Bone marrow (tissue), 2 donors: ENCODE results near the gene ITGAX.
"Not testable (repeated sequence)": the region's sequence is repeated elsewhere in the genome, so short reads cannot be mapped to it uniquely, and the experiment has no call there.

Source experiments
- DNase-seq, 2 donors: peaks; one replicate each; lab custom pipeline; 2025; lab: John Stamatoyannopoulos, UW

The ITGAX gene

DNA sequence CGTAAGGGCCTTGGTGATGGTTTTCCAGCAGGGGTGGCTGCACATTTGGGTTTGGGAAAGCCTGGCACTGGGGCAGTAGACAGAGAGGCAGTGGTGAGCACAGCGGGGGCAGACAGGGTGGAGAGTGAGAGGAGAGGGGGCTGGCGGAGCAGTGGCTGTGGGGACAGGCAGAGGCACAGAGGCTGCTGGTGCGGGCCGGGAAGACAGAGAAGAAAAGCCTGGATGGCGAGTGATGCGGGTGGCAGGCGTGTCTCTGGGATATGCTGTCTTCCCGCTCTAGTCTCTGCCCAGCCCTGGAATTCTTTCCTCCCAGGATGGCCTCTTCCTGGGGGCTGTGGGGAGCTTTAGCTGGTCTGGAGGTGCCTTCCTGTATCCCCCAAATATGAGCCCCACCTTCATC lies 55.1 kb downstream of the ITGAX start:
- DNase-seq = no peak

DNA sequence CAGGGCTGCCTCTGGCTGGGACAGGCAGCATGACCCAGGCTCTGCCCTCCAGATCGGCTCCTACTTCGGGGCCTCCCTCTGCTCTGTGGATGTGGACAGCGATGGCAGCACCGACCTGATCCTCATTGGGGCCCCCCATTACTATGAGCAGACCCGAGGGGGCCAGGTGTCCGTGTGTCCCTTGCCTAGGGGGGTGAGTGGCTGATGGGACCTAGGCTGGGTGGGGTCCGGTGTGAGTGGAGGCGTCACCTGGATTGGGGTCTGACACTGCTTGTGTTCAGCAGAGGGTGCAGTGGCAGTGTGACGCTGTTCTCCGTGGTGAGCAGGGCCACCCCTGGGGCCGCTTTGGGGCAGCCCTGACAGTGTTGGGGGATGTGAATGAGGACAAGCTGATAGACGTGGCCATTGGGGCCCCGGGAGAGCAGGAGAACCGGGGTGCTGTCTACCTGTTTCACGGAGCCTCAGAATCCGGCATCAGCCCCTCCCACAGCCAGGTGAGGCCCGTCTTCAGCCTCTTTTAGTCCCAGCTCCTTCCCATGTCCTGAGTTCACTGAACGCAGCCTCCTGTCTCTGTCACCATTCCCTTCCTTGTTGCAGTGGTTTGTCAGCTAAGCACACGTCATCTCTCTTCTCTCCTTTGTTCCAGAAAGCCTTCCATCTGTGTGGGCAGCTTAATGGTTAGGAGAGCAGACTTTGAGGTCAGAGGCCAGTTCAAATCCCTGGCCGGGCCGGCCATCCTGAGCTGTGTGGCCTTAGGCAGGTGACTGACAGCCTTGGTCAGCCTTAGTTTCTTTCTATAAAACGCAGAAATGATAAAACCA lies 56.3 kb downstream of the ITGAX start:
- no peak for DNase-seq

DNA sequence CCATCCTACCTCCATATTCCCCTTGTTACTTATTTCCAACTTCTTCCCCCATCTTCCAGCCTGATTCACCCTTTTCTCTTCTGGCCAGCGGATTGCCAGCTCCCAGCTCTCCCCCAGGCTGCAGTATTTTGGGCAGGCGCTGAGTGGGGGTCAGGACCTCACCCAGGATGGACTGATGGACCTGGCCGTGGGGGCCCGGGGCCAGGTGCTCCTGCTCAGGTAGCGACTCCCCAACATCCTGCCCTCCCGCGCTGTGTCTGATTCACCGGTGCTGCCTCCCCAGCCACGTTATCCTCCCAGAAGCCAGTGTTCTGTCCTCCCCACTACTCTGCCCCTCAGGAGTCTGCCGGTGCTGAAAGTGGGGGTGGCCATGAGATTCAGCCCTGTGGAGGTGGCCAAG lies 57.8 kb downstream of the ITGAX start:
- no peak for DNase-seq

DNA sequence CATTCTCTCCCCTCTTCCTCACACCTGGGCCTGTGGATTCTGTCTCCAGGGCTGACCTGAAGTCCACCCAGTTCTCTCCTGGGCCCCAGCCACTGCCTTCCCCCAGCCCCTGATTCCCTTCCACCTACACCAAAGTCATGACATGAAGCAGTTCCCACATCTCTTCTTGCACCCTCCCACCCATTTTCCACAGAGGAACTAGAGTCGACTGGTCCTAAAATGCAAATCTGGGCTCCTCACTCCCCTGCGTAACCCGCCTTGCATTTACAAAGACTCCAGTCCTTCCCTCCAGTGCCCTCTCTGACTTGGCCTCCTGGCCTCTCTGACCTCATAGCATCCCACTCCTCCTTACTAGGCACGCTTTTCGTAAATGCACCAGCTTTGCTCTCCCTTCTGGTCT lies 58.4 kb downstream of the ITGAX start:
- DNase-seq = no peak

DNA sequence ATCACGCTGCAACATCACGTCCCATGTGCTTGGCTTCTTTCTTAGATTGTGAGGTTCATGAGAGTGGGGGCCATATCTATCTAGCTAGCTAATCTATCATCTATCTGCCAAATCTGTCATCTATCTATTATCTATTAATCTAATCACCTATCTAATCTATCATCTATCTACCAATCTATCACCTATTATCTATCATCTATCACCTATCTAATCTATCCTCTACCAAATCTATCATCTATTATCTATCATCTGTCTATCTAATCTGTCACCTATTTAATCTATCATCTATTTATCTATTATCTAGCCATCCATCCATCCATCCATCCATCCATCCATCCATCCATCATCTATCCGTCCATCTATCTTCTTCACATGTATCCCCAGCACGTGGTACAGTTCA lies 59.0 kb downstream of the ITGAX start:
- no peak for DNase-seq

DNA sequence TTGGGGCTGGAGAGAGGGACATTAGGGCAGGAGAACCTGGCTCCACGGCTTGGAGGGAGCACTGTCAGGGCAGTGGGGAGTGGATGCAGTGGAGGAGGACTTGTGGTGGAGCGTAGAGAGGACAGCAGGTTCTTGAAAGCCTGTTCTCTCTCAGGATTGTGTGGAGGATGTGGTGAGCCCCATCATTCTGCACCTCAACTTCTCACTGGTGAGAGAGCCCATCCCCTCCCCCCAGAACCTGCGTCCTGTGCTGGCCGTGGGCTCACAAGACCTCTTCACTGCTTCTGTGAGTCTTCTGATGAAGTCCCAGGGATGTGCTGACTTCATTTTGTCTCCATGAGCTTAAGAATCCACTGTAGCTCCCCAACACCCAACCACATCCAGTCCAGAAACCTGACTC lies 59.7 kb downstream of the ITGAX start:
- DNase-seq = no peak

DNA sequence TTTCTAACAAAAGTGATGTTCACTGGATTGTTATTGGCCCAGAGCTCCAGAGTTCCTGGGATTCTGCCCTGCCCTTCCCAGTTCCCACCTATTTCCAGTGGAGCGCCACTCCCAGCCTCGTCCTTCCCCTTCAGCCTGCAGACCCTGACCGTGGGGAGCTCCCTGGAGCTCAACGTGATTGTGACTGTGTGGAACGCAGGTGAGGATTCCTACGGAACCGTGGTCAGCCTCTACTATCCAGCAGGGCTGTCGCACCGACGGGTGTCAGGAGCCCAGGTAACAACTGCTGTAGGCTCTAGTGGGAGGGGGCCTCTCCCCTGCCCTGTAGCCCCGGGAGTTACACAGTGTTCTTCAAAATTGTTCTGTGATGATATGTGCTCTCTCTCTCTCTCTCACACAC lies 61.4 kb downstream of the ITGAX start:
- no peak for DNase-seq

DNA sequence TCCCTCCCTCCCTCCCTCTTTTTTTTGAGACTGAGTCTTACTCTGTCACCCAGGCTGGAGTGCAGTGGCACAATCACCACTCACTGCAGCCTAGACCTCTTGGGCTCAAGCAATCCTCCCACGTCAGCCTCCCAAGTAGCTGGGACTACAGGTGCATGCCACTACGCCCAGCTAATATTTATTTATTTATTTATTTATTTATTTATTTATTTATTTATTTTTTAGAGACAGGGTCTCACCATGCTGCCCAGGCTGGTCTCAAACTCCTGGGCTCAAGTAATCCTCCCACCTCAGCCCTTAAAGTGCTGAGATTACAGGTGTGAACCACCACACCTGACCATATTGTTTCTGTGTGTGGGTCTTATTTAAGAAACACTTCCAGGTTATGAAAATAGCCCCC lies 62.1 kb downstream of the ITGAX start:
- DNase-seq = not testable (repeated sequence)

DNA sequence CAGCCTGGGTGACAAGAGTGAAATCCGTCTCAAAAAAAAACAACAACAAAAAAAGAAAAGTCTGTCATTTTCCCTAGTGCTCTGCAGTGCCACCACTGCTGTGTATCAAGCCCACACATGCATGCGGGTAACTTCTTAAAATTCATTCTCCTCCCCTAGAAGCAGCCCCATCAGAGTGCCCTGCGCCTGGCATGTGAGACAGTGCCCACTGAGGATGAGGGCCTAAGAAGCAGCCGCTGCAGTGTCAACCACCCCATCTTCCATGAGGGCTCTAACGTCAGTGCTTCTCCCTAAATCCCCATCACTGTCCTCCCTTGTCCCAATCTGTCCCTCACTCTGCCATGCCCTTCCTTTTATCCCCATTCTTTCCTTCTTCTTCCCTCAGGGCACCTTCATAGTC lies 62.9 kb downstream of the ITGAX start:
- DNase-seq = no peak

DNA sequence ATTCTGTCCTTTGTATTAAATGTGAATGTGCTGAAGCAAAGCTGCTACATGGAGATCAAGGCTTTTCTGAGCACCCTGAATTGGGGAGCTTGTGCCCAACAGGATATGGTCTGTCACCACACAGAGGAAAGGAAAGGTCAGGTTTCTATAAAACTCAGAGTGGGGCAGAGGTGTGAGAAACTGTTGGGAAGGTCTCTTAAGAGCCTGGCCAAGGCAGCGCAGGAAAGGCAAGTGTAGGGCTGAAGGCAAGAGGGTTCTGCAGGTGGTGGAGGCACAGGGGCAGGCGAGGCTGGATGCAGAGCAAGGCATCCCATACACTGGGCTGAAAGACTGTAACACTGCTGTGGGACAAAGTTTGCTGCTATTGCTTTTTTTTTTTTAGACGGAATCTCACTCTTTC lies 65.1 kb downstream of the ITGAX start:
- DNase-seq = no peak

DNA sequence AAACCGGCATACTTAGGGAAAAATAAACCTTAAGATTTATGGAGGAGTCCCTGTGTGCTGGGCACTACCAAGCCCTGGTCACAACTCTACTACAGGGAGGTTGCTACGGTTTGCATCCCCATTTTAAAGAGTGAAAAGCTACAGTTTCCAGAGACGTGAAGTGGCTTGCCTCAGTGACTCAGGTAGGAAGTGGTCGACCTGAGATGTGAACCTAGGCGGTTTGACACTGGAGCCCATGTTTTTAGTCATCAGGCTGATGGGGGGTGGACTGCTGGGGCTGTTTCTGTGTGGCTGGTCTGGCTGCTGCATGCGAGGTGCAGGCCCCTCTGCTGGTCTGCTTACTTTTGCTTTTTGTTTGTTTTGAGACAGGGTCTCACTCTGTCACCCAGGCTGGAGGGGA lies 66.6 kb downstream of the ITGAX start:
- DNase-seq = no peak

DNA sequence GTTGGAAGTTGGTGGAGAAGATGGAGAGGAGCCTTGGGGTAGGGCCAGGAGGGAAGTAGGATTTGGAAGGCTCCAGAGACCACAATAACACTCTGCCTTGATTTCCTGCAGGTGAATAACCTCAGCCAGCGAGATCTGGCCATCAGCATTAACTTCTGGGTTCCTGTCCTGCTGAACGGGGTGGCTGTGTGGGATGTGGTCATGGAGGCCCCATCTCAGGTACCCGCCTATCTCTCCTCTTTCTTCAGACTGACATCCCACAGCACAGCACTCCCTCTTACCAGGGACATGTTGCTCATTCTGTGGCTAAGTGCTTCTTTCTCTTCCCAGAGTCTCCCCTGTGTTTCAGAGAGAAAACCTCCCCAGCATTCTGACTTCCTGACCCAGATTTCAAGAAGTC lies 68.3 kb downstream of the ITGAX start:
- no peak for DNase-seq

DNA sequence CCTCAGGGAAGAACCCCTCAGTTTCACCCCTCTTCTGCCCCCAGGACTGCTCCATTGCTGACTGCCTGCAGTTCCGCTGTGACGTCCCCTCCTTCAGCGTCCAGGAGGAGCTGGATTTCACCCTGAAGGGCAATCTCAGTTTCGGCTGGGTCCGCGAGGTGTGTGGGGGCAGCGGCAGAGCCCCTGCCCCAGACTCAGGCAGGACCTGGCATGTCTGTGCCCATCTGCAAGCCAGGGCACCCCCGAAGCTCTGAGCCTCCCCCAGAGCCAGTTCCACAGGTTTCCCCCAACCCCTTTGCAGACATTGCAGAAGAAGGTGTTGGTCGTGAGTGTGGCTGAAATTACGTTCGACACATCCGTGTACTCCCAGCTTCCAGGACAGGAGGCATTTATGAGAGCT lies 68.8 kb downstream of the ITGAX start:
- DNase-seq = no peak

DNA sequence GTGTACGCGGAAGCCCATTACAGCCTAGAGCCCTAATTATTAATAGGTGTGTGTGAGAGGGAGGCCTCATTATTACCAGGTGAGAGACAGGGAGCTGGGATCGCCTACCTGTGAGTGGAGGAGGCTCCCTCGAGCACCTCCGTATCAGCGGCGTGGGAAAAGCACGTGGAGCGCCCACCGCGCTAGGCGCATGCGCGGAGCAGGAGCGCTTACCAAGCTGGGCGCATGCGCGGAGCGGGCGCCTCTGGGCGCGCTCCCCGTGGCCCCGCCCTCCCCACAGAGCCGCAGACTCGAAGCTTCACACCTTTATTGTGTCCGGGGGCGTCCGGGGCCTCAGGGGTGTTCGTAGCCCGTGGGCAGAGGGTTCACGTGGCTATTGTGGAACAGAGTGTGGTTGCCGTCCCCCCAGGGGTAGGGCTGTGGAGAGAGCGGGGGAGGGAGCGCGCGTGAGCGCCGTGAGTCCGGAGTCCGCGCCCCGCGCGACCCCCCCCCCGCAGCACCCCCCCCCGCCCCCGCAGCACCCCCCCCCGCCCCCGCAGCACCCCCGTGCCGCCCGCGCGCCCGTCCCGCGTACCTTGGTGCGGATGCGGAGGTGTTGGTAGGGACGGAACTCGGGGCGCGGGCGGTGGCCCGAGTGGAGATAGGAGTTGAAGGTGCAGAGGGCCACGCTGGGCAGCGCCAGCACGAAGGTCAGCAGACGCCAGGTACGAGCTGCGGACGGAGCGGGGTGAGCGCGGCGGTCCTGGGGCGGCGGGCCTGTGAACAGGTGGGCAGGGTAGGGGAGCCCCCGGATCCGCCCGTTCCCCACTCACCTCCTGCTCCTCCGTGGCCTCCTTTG lies 72.7 kb downstream of the ITGAX start:
- DNase-seq = peak in 1 of 2 donors; percentile 30

DNA sequence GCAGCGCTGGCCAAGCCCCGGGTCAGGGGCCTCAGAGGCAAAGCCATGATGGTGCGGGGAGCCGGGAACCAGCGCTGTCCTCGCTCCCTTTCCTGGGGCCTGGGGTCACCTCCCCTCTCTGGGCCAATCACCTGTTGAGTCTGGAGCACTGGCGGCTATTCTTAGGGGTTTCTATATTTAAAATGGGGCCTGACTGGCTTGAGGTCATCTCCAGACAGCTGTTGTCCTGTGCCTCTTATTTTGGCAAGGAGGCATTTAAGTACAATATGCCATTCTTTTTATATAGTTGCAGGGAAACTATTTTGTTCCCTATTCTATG lies 73.3 kb downstream of the ITGAX start, which contains the start of gene COX6A2:
Gene COX6A2, minus strand, starts transcription at position 82 of the 319 bp plus-strand sequence. Its CDS starts 35 bp downstream, at position 47.
- DNase-seq = no peak

DNA sequence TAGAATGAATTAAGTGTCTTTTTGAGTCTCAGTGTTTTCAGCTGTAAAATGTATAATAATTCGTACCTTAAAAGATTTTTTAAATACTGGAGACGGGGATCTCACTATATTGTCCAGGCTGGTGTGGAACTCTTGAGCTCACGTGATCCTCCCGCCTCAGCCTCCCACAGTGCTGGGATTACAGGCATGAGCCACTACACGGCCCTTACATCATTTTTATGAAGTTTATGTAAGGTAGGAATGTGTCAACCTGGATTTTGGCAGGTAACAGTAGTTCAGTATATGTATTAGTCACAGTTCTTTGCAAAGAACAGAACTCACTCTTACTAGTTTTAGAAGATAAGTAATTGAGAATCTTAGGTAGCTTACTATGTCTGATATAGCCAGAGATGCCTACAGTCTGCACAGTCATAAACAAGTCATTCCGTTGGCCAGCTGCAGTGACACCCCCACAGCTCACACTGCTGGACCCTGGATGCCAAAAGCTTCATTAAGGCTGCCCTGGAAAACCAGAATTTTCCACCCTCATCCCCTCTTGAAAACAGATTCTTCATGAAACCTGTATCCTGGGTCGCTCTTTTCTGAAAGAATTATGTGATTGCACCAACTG lies 73.8 kb downstream of the ITGAX start:
- DNase-seq = no peak

DNA sequence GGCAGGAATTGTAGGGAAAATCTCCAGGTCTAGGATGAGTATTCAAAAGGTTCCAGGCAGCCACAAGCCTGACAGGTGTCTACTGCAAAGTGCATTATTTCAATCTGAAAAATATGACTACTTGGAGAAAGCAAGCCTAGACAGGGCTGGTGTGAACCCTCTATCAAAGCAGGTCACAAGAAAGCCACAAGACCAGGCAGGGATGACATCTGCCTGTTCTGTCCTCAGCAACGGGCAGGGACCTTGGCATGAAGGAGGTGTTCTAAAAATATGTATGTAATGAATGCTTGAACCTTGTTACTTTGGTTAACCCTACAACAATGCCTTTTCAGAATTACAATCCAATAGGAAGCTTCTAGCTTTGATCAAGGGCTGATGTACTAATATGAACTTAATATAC lies 74.3 kb downstream of the ITGAX start:
- no peak for DNase-seq

DNA sequence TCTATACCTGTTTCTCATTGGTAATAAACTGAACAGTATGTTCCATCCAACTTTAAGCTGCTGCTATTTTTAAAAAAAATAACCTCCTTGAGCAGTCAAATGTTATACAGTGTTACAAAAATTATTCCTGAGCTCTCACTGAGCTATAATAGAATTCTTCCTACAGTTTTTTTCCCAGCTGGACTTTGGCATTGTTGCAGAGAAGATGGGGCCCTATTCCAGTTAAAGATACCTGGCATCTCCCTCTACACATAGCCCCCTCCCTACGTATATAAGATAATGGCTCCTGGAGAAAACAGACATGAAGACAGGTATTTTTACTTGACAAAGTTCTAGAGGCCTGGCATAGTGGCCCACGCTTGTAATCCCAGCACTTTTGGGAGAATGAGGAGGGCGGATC lies 74.8 kb downstream of the ITGAX start:
- DNase-seq = no peak

DNA sequence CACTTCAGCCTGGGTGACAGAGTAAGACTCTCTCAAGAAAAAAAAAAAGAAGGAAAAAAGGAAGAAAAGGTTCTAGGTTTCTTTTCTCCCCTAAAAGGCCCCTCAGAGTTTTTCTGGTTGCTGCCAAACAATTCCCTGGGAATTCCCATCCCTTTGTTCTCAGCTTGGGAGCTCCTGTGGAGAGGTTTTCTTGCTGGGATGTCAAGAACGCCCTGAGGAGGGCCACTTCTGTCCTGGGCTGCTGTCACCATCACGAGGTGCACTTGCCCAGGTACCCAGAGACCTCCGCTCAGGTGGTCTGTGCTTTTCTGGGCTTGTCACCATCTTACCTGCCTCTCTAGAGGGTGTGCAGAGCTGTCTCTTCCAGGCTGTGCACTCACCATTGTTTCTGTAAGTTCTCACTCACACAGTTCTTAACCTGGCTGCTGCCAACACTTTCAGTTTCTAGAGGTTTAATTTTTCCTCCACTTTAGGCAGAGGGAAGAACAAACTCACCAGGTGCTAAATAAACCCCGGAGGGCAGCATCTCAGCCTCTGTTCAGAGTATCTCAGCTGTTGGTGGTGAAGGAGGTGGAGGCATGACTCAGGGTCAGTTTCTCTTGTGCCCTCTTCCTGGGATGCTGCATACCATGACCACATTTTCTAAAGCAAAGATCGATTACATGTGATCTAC lies 75.5 kb downstream of the ITGAX start:
- no peak for DNase-seq
